Caco-2 (cell line): Measurements from ENCODE around the gene MPND. TPM values are rescaled to one million over a fixed set of nuclear protein-coding genes. Genes with fewer than 3 reads are reported as not detected.

Experiments
- BruUV-seq: library from RNA; stranded (reverse); fragments of 400-500 nt; replicated peaks from 2 replicates; lab custom pipeline; 2021; lab: Mats Ljungman, UMichigan
- CTCF ChIA-PET: fragments of 300-600 bp; sonication (Branson Sonifier 250); formaldehyde crosslinking; loops from one replicate; lab custom pipeline; 2022; ENCODE audit warnings: antibody characterized with exemption; lab: Charles Lee
- POLR2A ChIA-PET: fragments of 300-600 bp; sonication (Branson Sonifier 250); formaldehyde crosslinking; loops from one replicate; lab custom pipeline; 2022; ENCODE audit warnings: antibody characterized with exemption; lab: Charles Lee
- DNase-seq, 2 experiments: peaks; one replicate each; pipeline versions ENCODE4 v3.0.0 to v3.0.0-alpha.2; 2020 to 2022
- H3K27me3 ChIP-seq: replicated peaks from 2 replicates; pipeline ENCODE4 v1.6.0; 2011; ENCODE audit warnings: low read length; ENCODE audit not compliant: control insufficient read depth, insufficient read depth
- H3K36me3 ChIP-seq: 2 replicates; pipeline ENCODE4 v1.5.1; 2011; ENCODE audit warnings: low read length; ENCODE audit not compliant: control insufficient read depth, insufficient read depth
- H3K4me1 ChIP-seq: fragments of 250-450 bp; sonication (Bioruptor Pico); 2 replicates; pipeline ENCODE4 v1.5.1; 2020; ENCODE audit warnings: mild to moderate bottlenecking
- H3K4me3 ChIP-seq: 2 replicates; pipeline ENCODE4 v1.5.1; 2011; ENCODE audit warnings: low read depth, mild to moderate bottlenecking, control low read depth, low read length
- H3K9me3 ChIP-seq: fragments of 250-450 bp; sonication (Bioruptor Pico); 2 replicates; pipeline ENCODE4 v1.5.1; 2020; ENCODE audit warnings: mild to moderate bottlenecking, moderate library complexity
- H3K27ac Mint-ChIP-seq: one replicate; pipeline ENCODE4 v1.8.0; 2022; ENCODE audit warnings: mixed read lengths; ENCODE audit not compliant: unreplicated experiment
- H3K27me3 Mint-ChIP-seq: one replicate; pipeline ENCODE4 v1.8.0; 2022; ENCODE audit warnings: mixed read lengths; ENCODE audit not compliant: insufficient read depth, unreplicated experiment
- H3K36me3 Mint-ChIP-seq: one replicate; pipeline ENCODE4 v1.8.0; 2022; ENCODE audit warnings: mild to moderate bottlenecking, mixed read lengths; ENCODE audit not compliant: insufficient read depth, unreplicated experiment
- H3K4me1 Mint-ChIP-seq: one replicate; pipeline ENCODE4 v1.8.0; 2022; ENCODE audit warnings: low read depth, mixed read lengths; ENCODE audit not compliant: unreplicated experiment
- H3K4me3 Mint-ChIP-seq: one replicate; pipeline ENCODE4 v1.8.0; 2022; ENCODE audit warnings: mild to moderate bottlenecking, moderate library complexity, mixed read lengths; ENCODE audit not compliant: unreplicated experiment
- H3K9me3 Mint-ChIP-seq: one replicate; pipeline ENCODE4 v1.8.0; 2022; ENCODE audit warnings: mixed read lengths; ENCODE audit not compliant: unreplicated experiment
- intact Hi-C: fragments of 100-400 bp; cut with micrococcal nuclease; formaldehyde crosslinking; loops from one replicate; pipeline ENCODE4 v1.10.0; 2022; ENCODE audit not compliant: unreplicated experiment
- total RNA-seq: library from RNA; stranded (reverse); gene quantifications from 2 replicates; pipeline ENCODE4 v1.2.3, GENCODE V29; 2022
- TF ChIP-seq, protein P1 (sequence below), 2 experiments: fragments of 200-600 bp in 1 of 2; IDR thresholded peaks; 1 replicate in 1 of 2; 2 replicates in 1 of 2; pipeline versions ENCODE4 v1.5.1 to v1.8.0; 2011 to 2022; ENCODE audit warnings: antibody characterized with exemption in 1 of 2, control low read depth in 1 of 2, inconsistent platforms in 1 of 2, low read depth in 1 of 2, low read length in 1 of 2, mild to moderate bottlenecking in 1 of 2, moderate library complexity in 1 of 2; ENCODE audit not compliant: insufficient read depth in 1 of 2, severe bottlenecking in 1 of 2, unreplicated experiment in 1 of 2

The MPND gene
- total RNA-seq, 1 experiment from 2014 or later = 35.7 TPM

DNA sequence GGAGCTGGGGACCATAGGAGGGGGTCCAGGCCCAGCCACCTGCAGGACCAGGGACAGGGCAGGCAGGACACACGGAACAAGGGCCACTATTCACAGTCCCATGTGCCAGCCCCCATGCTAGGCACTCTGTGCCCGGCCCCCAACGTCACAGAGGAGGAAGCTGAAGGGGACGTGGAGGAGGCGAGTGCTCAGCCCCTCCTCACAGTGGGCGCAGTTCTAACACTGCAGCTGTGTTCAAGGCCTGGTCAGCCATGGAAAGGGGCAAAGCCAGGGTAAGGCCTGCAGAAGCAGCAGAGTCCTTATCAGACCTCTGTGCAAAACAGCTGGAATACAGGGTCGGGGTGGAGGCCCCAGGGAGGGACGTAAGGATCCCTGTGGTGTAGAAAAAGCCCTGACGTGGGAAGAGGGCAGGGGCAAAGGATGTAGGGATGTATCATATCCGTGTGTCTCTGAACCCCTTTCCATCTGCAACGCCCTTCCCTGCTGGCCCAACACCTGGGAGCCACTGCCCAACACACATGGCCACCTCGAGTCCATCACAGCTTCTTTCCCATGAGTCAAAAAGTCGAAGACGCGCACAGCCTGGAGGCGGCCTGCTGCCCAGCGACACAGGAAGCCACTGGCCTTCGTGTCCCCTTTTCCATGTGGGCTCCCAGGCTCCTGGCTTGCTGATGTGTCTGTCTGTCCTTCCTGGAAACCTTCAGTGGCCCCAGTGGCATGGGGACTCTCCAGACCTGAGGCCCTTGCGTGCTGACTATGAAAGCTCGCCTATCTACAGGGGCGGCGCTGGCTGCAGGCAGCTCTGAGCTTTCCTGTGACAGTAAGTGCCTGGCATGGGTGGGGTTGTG, 29.0 kb downstream of the MPND start:
- Histone ChIP-seq H3K4me3 (no peak overlapping the region), H3K9me3 (no peaks in the 10 kb centered on the region), H3K4me1 (peaks cover 38% of the 10 kb centered on the region), H3K36me3 (peaks cover 1% of the 10 kb centered on the region), H3K27me3 (no peaks in the 10 kb centered on the region)
- peak overlapping the region; percentile 70 for H3K27ac Mint-ChIP-seq
- BruUV-seq = no TSS peak
- no peaks in the 10 kb centered on the region for H3K9me3 Mint-ChIP-seq
- ChIA-PET CTCF (no interaction called here), POLR2A (no interaction called here)
- intact Hi-C loops = no loop called here
- DNase-seq = no peak
- peaks cover 17% of the 10 kb centered on the region for H3K4me1 Mint-ChIP-seq
- no peaks in the 10 kb centered on the region for H3K27me3 Mint-ChIP-seq
- H3K4me3 Mint-ChIP-seq = no peak overlapping the region
- TF ChIP-seq, protein P1, sequence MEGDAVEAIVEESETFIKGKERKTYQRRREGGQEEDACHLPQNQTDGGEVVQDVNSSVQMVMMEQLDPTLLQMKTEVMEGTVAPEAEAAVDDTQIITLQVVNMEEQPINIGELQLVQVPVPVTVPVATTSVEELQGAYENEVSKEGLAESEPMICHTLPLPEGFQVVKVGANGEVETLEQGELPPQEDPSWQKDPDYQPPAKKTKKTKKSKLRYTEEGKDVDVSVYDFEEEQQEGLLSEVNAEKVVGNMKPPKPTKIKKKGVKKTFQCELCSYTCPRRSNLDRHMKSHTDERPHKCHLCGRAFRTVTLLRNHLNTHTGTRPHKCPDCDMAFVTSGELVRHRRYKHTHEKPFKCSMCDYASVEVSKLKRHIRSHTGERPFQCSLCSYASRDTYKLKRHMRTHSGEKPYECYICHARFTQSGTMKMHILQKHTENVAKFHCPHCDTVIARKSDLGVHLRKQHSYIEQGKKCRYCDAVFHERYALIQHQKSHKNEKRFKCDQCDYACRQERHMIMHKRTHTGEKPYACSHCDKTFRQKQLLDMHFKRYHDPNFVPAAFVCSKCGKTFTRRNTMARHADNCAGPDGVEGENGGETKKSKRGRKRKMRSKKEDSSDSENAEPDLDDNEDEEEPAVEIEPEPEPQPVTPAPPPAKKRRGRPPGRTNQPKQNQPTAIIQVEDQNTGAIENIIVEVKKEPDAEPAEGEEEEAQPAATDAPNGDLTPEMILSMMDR (IDR thresholded peaks at IDR 0.05; ENCODE audit: insufficient read depth in 1 of 2, low read depth in 1 of 2, low read length in 1 of 2, severe bottlenecking in 1 of 2, unreplicated experiment in 1 of 2) = no peak
- H3K36me3 Mint-ChIP-seq = peaks cover 65% of the 10 kb centered on the region

DNA sequence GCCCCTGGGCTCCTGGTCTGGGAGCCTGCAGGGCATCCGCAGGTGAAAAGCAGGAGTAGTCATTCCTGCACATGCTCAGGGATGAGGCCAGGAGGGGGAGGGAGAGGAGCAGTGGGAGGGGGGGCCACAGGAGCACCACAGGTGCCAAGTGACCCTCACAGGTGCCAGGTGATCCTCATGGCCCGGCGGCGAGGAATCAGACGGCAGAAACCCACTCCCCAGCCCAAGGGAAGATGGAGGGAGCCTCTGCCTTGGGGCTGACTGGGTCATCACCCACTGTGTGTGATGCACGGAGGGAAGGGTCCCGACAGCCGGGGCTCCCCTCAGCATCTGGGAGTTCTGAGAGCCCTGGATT, 29.6 kb downstream of the MPND start:
- BruUV-seq = no TSS peak
- Mint-ChIP-seq H3K36me3 (peaks cover 59% of the 10 kb centered on the region), H3K9me3 (no peaks in the 10 kb centered on the region), H3K27me3 (no peaks in the 10 kb centered on the region), H3K27ac (peak overlapping the region; percentile 70), H3K4me1 (peaks cover 17% of the 10 kb centered on the region), H3K4me3 (no peak overlapping the region)
- no peak overlapping the region for H3K4me3 ChIP-seq
- no peaks in the 10 kb centered on the region; the same call in 1 of the 2 replicates for H3K36me3 ChIP-seq
- DNase-seq = no peak
- CTCF ChIA-PET = no interaction called here
- intact Hi-C loops = no loop called here
- H3K27me3 ChIP-seq = no peaks in the 10 kb centered on the region
- H3K9me3 ChIP-seq = no peaks in the 10 kb centered on the region
- POLR2A ChIA-PET = no interaction called here
- H3K4me1 ChIP-seq = peaks cover 40% of the 10 kb centered on the region
- TF ChIP-seq, protein P1 (IDR thresholded peaks at IDR 0.05; ENCODE audit: insufficient read depth in 1 of 2, low read depth in 1 of 2, low read length in 1 of 2, severe bottlenecking in 1 of 2, unreplicated experiment in 1 of 2) = no peak

DNA sequence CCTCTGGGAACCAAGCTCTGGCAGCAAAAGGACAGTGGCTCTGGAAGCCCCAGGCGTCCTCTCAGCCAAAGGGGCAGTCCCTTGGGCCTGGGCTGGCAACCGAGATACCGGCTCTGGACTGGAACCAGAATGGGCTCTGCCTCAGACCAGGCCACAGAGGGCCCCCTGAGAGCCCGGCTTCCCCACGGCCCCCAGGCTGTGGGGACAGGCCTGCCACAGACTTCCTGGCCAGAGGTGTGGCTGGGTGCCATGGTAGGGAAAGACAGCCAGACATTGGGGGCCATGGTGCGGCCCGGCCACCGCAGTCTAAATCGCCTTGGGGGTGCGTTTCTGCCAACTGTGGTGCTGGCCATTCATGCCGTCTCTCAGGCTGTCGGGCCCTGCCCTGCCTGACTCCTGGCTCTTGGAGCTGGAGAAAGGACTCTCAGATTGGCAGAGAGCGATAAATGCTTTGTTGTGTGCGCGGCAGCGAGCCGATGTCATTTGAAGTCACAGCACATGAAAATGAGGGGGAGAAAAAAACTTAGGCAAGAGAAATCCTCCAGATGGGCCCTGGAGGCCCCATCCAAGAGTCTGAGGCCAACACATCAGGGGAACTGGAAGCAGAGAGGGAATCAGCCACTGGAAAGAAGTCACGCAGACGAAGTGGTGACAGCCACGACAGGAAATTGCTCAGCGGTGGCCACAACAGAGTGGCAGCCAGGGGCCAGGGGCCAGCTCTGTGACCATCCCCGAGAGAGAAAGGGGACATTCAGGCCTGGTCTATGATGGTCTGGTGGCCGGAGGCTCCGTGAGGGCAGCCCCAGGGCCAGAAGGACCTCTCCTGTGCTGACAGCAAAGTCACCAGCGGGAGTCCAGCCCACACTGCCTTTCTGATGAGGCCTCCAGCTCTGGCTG, 30.5 kb downstream of the MPND start:
- Histone ChIP-seq H3K4me1 (peaks cover 40% of the 10 kb centered on the region), H3K27me3 (no peaks in the 10 kb centered on the region), H3K9me3 (no peaks in the 10 kb centered on the region), H3K4me3 (no peak overlapping the region), H3K36me3 (no peaks in the 10 kb centered on the region; the same call in 1 of the 2 replicates)
- peaks cover 50% of the 10 kb centered on the region for H3K36me3 Mint-ChIP-seq
- H3K27ac Mint-ChIP-seq = peak overlapping the region; percentile 93
- TF ChIP-seq, protein P1 (IDR thresholded peaks at IDR 0.05; ENCODE audit: insufficient read depth in 1 of 2, low read depth in 1 of 2, low read length in 1 of 2, severe bottlenecking in 1 of 2, unreplicated experiment in 1 of 2) = no peak
- no peaks in the 10 kb centered on the region for H3K9me3 Mint-ChIP-seq
- ChIA-PET POLR2A (interaction anchor here (2.0 to 2.7 kb wide), 3 partner anchors 17 to 31 kb away, joined by 20 to 27 read pairs (median 21); partner anchors contain the start of genes CHAF1A and MPND), CTCF (interaction anchor here (1.3 to 2.6 kb wide), 5 partner anchors 17 to 31 kb away, joined by 4 to 25 read pairs (median 18); partner anchors contain the start of genes CHAF1A, MPND and SH3GL1)
- BruUV-seq = no TSS peak
- no peaks in the 10 kb centered on the region for H3K27me3 Mint-ChIP-seq
- H3K4me1 Mint-ChIP-seq = peaks cover 17% of the 10 kb centered on the region
- intact Hi-C loops = no loop called here
- H3K4me3 Mint-ChIP-seq = peak overlapping the region; percentile 57
- no peak for DNase-seq
